Activated CD4-positive, alpha-beta T cell treated with anti-CD3 and anti-CD28 coated beads, Interleukin-2, amount 50 U/mL, for 48 hours (primary cell): Measurements from ENCODE around the gene SPCS1.

Experiments
- DNase-seq, 2 experiments: peaks; one replicate each; pipeline ENCODE4 v3.0.0-alpha.2; 2020

The SPCS1 gene

GRCh38 chr3:52733256-52733891 lies 27.5 kb downstream of the SPCS1 start:
- DNase-seq, result no peak

- no peak for DNase-seq
Observed at GRCh38 chr3:52739730-52740129, 33.8 kb downstream of the SPCS1 start.

GRCh38 chr3:52742418-52743041 lies 36.6 kb downstream of the SPCS1 start:
- no peak for DNase-seq

GRCh38 chr3:52743152-52743551 lies 37.2 kb downstream of the SPCS1 start:
- no peak for DNase-seq

- no peak for DNase-seq
Observed at GRCh38 chr3:52743721-52744120, 37.8 kb downstream of the SPCS1 start.

GRCh38 chr3:52752045-52752660 lies 46.2 kb downstream of the SPCS1 start:
- DNase-seq, result no peak

GRCh38 chr3:52754373-52754772 lies 48.5 kb downstream of the SPCS1 start:
- DNase-seq, result no peak

- no peak for DNase-seq
Observed at GRCh38 chr3:52756141-52756540, 50.2 kb downstream of the SPCS1 start.
